Body of pancreas (tissue), 4 donors: Measurements from ENCODE around the gene DSCAM. TPM values are rescaled to one million over a fixed set of nuclear protein-coding genes. Genes with fewer than 3 reads are reported as not detected.
"Not testable (repeated sequence)": the region's sequence is repeated elsewhere in the genome, so short reads cannot be mapped to it uniquely, and the experiment has no call there.

Experiments used
- ATAC-seq: fragments of 150-250 bp; one replicate; pipeline ENCODE4 v1.9.1; 2016
- DNase-seq, 4 donors: peaks; one replicate each; pipeline ENCODE4 v3.0.0-alpha.2; 2019
- H3K27ac ChIP-seq, 4 donors: fragments of 200-600 bp; sonication (generic); 1 replicate in 3 of 4; 2 replicates in 1 of 4; pipeline versions ENCODE4 v1.5.1 to v1.6.1; 2016 to 2019; ENCODE audit warnings: mild to moderate bottlenecking in 1 of 4, mixed read lengths in 1 of 4, moderate library complexity in 1 of 4
- H3K27me3 ChIP-seq, 2 donors: fragments of 200-600 bp; sonication (generic); one replicate each; pipeline ENCODE4 v1.6.0; 2016; ENCODE audit warnings: mild to moderate bottlenecking in 1 of 2
- H3K36me3 ChIP-seq, 2 donors: fragments of 200-600 bp; sonication (generic); replicated peaks in 1 of 2; 2 replicates each; pipeline ENCODE4 v1.5.1; 2016; ENCODE audit warnings: low read depth in 2 of 2; ENCODE audit not compliant: insufficient read depth in 1 of 2
- H3K4me1 ChIP-seq: fragments of 200-600 bp; sonication (generic); one replicate; pipeline ENCODE4 v1.6.0; 2016
- H3K4me3 ChIP-seq, 2 donors: fragments of 200-600 bp; sonication (generic); 1 replicate in 1 of 2; 2 replicates in 1 of 2; pipeline ENCODE4 v1.5.1; 2016 to 2019
- H3K9me3 ChIP-seq, 3 donors: fragments of 200-600 bp; sonication (generic); 1 replicate in 2 of 3; 2 replicates in 1 of 3; pipeline ENCODE4 v1.5.1; 2016
- CTCF ChIP-seq, 7 experiments: fragments of 450-650 bp in 4 of 7; fragments of 200-600 bp in 3 of 7; sonication (generic) in 3 of 7; IDR thresholded peaks; one replicate each; pipeline ENCODE4 v1.5.1; 2016 to 2019; ENCODE audit warnings: antibody characterized with exemption in 7 of 7
- POLR2A ChIP-seq, 3 donors: fragments of 450-650 bp; IDR thresholded peaks; one replicate each; pipeline ENCODE4 v1.6.1; 2016; ENCODE audit warnings: antibody characterized with exemption in 3 of 3, mild to moderate bottlenecking in 2 of 3
- WGBS, 2 donors: methylation state at CpG; one replicate each; pipeline ENCODE4 v1.1.5; 2017; 5-methylcytosine and 5-hydroxymethylcytosine counted together
- intact Hi-C: fragments of 100-400 bp; cut with DNase I; formaldehyde crosslinking; loops from one replicate; pipeline ENCODE4 v1.15.1; 2023
- total RNA-seq, 2 donors: library from RNA; depleted of rRNA; stranded (reverse); fragments of >200 nt; gene quantifications; one replicate each; pipeline ENCODE4 v1.1.0, GENCODE V29; 2016

Gene DSCAM
- total RNA-seq, 2 donors from 2014 or later: 0.26 TPM; not detected in 1

GRCh38 chr21:40047993-40048730 lies 798.8 kb downstream of the DSCAM start:
- intact Hi-C loops: no loop called here
- H3K4me1 ChIP-seq: no peaks in the 10 kb centered on the region
- 21 to 24% methylated on average over 5 of the region's 5 CpGs for WGBS, 2 donors
- H3K27me3 ChIP-seq: no peaks in the 10 kb centered on the region
- no peaks in the 10 kb centered on the region for H3K9me3 ChIP-seq
- H3K36me3 ChIP-seq: no peaks in the 10 kb centered on the region
- H3K27ac ChIP-seq: no peak overlapping the region
- no peak overlapping the region for H3K4me3 ChIP-seq
- DNase-seq (peak in 3 of 4 donors; percentile 7 to 17 (median 13)), ATAC-seq (no peak)
- TF ChIP-seq CTCF (IDR thresholded peaks at IDR 0.05): no peak
- no peak for TF ChIP-seq POLR2A (IDR thresholded peaks at IDR 0.05)

GRCh38 chr21:40047211-40047610 lies 799.7 kb downstream of the DSCAM start:
- H3K4me3 ChIP-seq: no peak overlapping the region
- no peaks in the 10 kb centered on the region for H3K36me3 ChIP-seq
- DNase-seq (no peak), ATAC-seq (no peak)
- H3K27me3 ChIP-seq: no peaks in the 10 kb centered on the region
- TF ChIP-seq POLR2A (IDR thresholded peaks at IDR 0.05): no peak
- no peak for TF ChIP-seq CTCF (IDR thresholded peaks at IDR 0.05)
- 28 to 51% methylated on average over 2 of the region's 2 CpGs for WGBS, 2 donors
- no peaks in the 10 kb centered on the region for H3K9me3 ChIP-seq
- H3K4me1 ChIP-seq: no peaks in the 10 kb centered on the region
- intact Hi-C loops: no loop called here
- H3K27ac ChIP-seq: no peak overlapping the region

- no peaks in the 10 kb centered on the region for H3K27me3 ChIP-seq
- intact Hi-C loops: no loop called here
- TF ChIP-seq CTCF (IDR thresholded peaks at IDR 0.05) (no peak), POLR2A (IDR thresholded peaks at IDR 0.05) (no peak)
- DNase-seq (no peak), ATAC-seq (no peak)
- H3K9me3 ChIP-seq: no peaks in the 10 kb centered on the region
- no peak overlapping the region for H3K27ac ChIP-seq
- no peak overlapping the region for H3K4me3 ChIP-seq
- no peaks in the 10 kb centered on the region for H3K36me3 ChIP-seq
- H3K4me1 ChIP-seq: no peaks in the 10 kb centered on the region
- WGBS, 2 donors: 81 to 87% methylated on average over 8 to 12 of the region's 12 CpGs
Observed at GRCh38 chr21:40043866-40044265, 803.1 kb downstream of the DSCAM start.

- H3K36me3 ChIP-seq: no peaks in the 10 kb centered on the region
- intact Hi-C loops: no loop called here
- no peak overlapping the region for H3K27ac ChIP-seq
- no peak overlapping the region for H3K4me3 ChIP-seq
- no peaks in the 10 kb centered on the region for H3K9me3 ChIP-seq
- no peak for ATAC-seq
- WGBS, 2 donors: 48 to 49% methylated on average over 4 of the region's 4 CpGs
- TF ChIP-seq POLR2A (IDR thresholded peaks at IDR 0.05) (no peak), CTCF (IDR thresholded peaks at IDR 0.05) (no peak)
- no peaks in the 10 kb centered on the region for H3K4me1 ChIP-seq
- no peaks in the 10 kb centered on the region for H3K27me3 ChIP-seq
- no peak for DNase-seq
Observed at GRCh38 chr21:40043423-40043822, 803.5 kb downstream of the DSCAM start.

GRCh38 chr21:40041446-40041845 lies 805.5 kb downstream of the DSCAM start:
- Histone ChIP-seq H3K36me3 (no peaks in the 10 kb centered on the region), H3K4me3 (no peak overlapping the region), H3K27ac (no peak overlapping the region), H3K9me3 (no peaks in the 10 kb centered on the region), H3K27me3 (no peaks in the 10 kb centered on the region), H3K4me1 (no peaks in the 10 kb centered on the region)
- ATAC-seq (no peak), DNase-seq (no peak)
- intact Hi-C loops: no loop called here
- no peak for TF ChIP-seq CTCF (IDR thresholded peaks at IDR 0.05)
- no peak for TF ChIP-seq POLR2A (IDR thresholded peaks at IDR 0.05)
- WGBS, 2 donors: 86 to 88% methylated on average over 6 of the region's 6 CpGs

GRCh38 chr21:40033156-40033782 lies 813.7 kb downstream of the DSCAM start:
- DNase-seq, H3K27ac ChIP-seq, H3K36me3 ChIP-seq, ATAC-seq, H3K9me3 ChIP-seq, intact Hi-C loops, H3K4me3 ChIP-seq, H3K27me3 ChIP-seq, H3K4me1 ChIP-seq: not testable (repeated sequence)
- WGBS, 2 donors: 66 to 73% methylated on average over 16 to 25 of the region's 25 CpGs
